ENCODE data around the gene LCE3B. TPM values are rescaled to one million over a fixed set of nuclear protein-coding genes. Genes with fewer than 3 reads are reported as not detected.

LCE3B gene
- total RNA-seq, 1 experiment from 2014 or later, result not detected

DNA sequence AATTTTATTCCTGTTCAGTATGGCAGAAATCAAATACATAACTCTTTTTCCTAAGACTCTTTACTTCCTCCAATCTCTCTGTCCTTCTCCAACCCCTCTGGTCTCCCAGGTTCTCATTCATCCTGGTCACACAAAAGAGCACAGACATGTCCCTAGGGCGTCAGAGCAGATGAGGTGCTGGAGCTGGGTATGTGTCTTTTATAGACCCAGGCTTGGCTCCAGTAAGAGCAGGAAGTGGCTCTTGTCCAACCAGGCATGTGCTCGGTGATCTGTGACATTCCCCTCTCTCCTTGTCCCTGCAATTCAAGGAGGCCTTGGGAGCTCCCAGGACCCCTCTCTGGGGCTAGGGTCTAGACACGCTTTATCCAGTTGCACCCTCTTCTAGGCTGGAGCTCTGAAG, 31.5 kb downstream of the LCE3B start:
- ChIA-PET CTCF (no interaction called here), POLR2A (ENCODE audit: unreplicated experiment) (no interaction called here)
- TF ChIP-seq EZH2phosphoT487 (IDR thresholded peaks at IDR 0.05; ENCODE audit: borderline replicate concordance, low read length) (no peak), EZH2 (IDR thresholded peaks at IDR 0.05; ENCODE audit: low read length, unreplicated experiment) (no peak)
- TF ChIP-seq, protein P1, sequence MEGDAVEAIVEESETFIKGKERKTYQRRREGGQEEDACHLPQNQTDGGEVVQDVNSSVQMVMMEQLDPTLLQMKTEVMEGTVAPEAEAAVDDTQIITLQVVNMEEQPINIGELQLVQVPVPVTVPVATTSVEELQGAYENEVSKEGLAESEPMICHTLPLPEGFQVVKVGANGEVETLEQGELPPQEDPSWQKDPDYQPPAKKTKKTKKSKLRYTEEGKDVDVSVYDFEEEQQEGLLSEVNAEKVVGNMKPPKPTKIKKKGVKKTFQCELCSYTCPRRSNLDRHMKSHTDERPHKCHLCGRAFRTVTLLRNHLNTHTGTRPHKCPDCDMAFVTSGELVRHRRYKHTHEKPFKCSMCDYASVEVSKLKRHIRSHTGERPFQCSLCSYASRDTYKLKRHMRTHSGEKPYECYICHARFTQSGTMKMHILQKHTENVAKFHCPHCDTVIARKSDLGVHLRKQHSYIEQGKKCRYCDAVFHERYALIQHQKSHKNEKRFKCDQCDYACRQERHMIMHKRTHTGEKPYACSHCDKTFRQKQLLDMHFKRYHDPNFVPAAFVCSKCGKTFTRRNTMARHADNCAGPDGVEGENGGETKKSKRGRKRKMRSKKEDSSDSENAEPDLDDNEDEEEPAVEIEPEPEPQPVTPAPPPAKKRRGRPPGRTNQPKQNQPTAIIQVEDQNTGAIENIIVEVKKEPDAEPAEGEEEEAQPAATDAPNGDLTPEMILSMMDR (conservative IDR thresholded peaks at IDR 0.05; ENCODE audit: low read depth, low read length), result no peak
- Histone ChIP-seq H3K27me3 (ENCODE audit: low read length) (peaks cover 20% of the 10 kb centered on the region; the same call in 1 of the 2 replicates), H3F3A (ENCODE audit: low read length, unreplicated experiment) (no peaks in the 10 kb centered on the region), H4K20me1 (ENCODE audit: low read length) (no peaks in the 10 kb centered on the region), H3K4me1 (ENCODE audit: insufficient read depth, low read length) (no peaks in the 10 kb centered on the region), H3K4me3 (ENCODE audit: low read length) (no peak overlapping the region), H3K4me2 (ENCODE audit: low read length) (no peak overlapping the region), H3K9me3 (ENCODE audit: low read length) (no peaks in the 10 kb centered on the region), H3K79me2 (ENCODE audit: low read length) (no peaks in the 10 kb centered on the region), H2AFZ (ENCODE audit: low read length) (no peak overlapping the region), H3K27ac (ENCODE audit: low read length) (no peak overlapping the region), H3K9ac (ENCODE audit: low read length) (no peak overlapping the region), H3K9me2 (replicated peaks; ENCODE audit: low read length) (no peaks in the 10 kb centered on the region), H3K36me3 (ENCODE audit: low read depth, low read length) (no peaks in the 10 kb centered on the region)
- ATAC-seq (no peak), DNase-seq (no peak)
- intact Hi-C loops (cut with micrococcal nuclease), result no loop called here
- BruUV-seq (replicated peaks), result no TSS peak

DNA sequence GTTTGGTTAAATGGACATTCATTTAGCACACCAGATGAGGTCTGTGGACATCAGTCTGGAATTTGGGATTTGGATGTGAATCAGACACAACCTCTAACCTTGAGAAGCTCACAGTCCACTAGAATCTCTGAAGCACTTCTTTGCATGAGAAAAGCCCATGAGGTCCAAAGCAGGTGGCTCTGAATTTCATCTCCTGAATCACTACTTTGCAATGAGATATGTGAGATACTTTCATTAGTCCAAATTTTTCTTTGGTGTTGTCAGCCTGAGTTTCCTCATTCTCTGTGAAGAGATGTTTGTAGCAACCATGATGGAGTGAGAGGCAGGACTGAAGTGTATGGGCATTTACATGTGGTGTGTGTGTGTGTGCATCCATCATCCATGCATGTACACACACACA, 33.0 kb downstream of the LCE3B start:
- ChIA-PET POLR2A (ENCODE audit: unreplicated experiment) (no interaction called here), CTCF (no interaction called here)
- Histone ChIP-seq H4K20me1 (ENCODE audit: low read length) (no peaks in the 10 kb centered on the region), H3K27ac (ENCODE audit: low read length) (no peak overlapping the region), H3K27me3 (ENCODE audit: low read length) (peaks cover 5% of the 10 kb centered on the region; the same call in 1 of the 2 replicates), H3K4me3 (ENCODE audit: low read length) (no peak overlapping the region), H3K79me2 (ENCODE audit: low read length) (no peaks in the 10 kb centered on the region), H3K4me2 (ENCODE audit: low read length) (no peak overlapping the region), H3K4me1 (ENCODE audit: insufficient read depth, low read length) (no peaks in the 10 kb centered on the region), H3K9me3 (ENCODE audit: low read length) (no peaks in the 10 kb centered on the region), H3K9me2 (replicated peaks; ENCODE audit: low read length) (no peaks in the 10 kb centered on the region), H3K36me3 (ENCODE audit: low read depth, low read length) (no peaks in the 10 kb centered on the region), H3F3A (ENCODE audit: low read length, unreplicated experiment) (no peaks in the 10 kb centered on the region), H2AFZ (ENCODE audit: low read length) (no peak overlapping the region), H3K9ac (ENCODE audit: low read length) (no peak overlapping the region)
- ATAC-seq (no peak), DNase-seq (no peak)
- intact Hi-C loops (cut with micrococcal nuclease), result no loop called here
- TF ChIP-seq, protein P1 (conservative IDR thresholded peaks at IDR 0.05; ENCODE audit: low read depth, low read length), result no peak
- TF ChIP-seq EZH2phosphoT487 (IDR thresholded peaks at IDR 0.05; ENCODE audit: borderline replicate concordance, low read length), result no peak
- no peak for TF ChIP-seq EZH2 (IDR thresholded peaks at IDR 0.05; ENCODE audit: low read length, unreplicated experiment)
- no TSS peak for BruUV-seq (replicated peaks)

DNA sequence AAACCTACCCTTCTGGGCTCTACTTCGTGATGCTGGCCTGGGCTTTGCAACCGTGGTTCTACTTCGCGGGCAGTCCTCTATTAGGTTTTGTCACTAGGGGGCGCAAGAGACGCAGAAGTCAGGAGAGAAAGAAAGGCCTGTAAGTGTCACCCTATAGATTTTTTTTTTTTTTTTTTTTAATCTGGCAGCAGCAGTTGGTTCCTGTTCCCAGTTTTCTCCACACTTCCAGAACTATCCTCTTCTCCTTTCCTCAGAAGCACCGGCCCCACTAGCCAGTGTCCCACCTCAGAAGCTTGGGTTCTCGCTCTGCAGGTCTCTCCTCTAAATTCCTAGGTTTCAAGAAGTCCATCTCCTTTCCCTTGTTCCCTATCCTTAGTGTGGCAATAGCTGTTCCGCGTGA, 40.5 kb downstream of the LCE3B start:
- no peak overlapping the region for H2AFZ ChIP-seq (ENCODE audit: low read length)
- no peaks in the 10 kb centered on the region for H4K20me1 ChIP-seq (ENCODE audit: low read length)
- H3K4me1 ChIP-seq (ENCODE audit: insufficient read depth, low read length), result no peaks in the 10 kb centered on the region
- no peak overlapping the region for H3K4me2 ChIP-seq (ENCODE audit: low read length)
- no peak overlapping the region for H3K9ac ChIP-seq (ENCODE audit: low read length)
- ATAC-seq (peak; percentile 83), DNase-seq (peak; percentile 84)
- no peaks in the 10 kb centered on the region for H3K79me2 ChIP-seq (ENCODE audit: low read length)
- H3F3A ChIP-seq (ENCODE audit: low read length, unreplicated experiment), result no peaks in the 10 kb centered on the region
- H3K27me3 ChIP-seq (ENCODE audit: low read length), result peaks cover 24% of the 10 kb centered on the region
- no peaks in the 10 kb centered on the region for H3K9me2 ChIP-seq (replicated peaks; ENCODE audit: low read length)
- H3K4me3 ChIP-seq (ENCODE audit: low read length), result no peak overlapping the region
- ChIA-PET CTCF (interaction anchor here (0.6 to 0.7 kb wide), 2 partner anchors 76 to 92 kb away, joined by 3 to 8 read pairs; no protein-coding TSS in a partner anchor), POLR2A (ENCODE audit: unreplicated experiment) (no interaction called here)
- BruUV-seq (replicated peaks), result no TSS peak
- TF ChIP-seq, protein P1 (conservative IDR thresholded peaks at IDR 0.05; ENCODE audit: low read depth, low read length), result peak; percentile 93
- TF ChIP-seq EZH2 (IDR thresholded peaks at IDR 0.05; ENCODE audit: low read length, unreplicated experiment), result no peak
- no peak for TF ChIP-seq EZH2phosphoT487 (IDR thresholded peaks at IDR 0.05; ENCODE audit: borderline replicate concordance, low read length)
- H3K27ac ChIP-seq (ENCODE audit: low read length), result no peak overlapping the region
- no peaks in the 10 kb centered on the region for H3K36me3 ChIP-seq (ENCODE audit: low read depth, low read length)
- intact Hi-C loops (cut with micrococcal nuclease), result loop anchor here (5.0 kb wide), 1 partner anchor 273 kb away; no protein-coding TSS in a partner anchor
- H3K9me3 ChIP-seq (ENCODE audit: low read length), result no peaks in the 10 kb centered on the region
